ENCODE measurements around the gene ITPRID2. TPM values are rescaled to one million over a fixed set of nuclear protein-coding genes. Genes with fewer than 3 reads are reported as not detected.

The ITPRID2 gene
- 100 to 1,000 TPM; 141 to 323 TPM for total RNA-seq

DNA sequence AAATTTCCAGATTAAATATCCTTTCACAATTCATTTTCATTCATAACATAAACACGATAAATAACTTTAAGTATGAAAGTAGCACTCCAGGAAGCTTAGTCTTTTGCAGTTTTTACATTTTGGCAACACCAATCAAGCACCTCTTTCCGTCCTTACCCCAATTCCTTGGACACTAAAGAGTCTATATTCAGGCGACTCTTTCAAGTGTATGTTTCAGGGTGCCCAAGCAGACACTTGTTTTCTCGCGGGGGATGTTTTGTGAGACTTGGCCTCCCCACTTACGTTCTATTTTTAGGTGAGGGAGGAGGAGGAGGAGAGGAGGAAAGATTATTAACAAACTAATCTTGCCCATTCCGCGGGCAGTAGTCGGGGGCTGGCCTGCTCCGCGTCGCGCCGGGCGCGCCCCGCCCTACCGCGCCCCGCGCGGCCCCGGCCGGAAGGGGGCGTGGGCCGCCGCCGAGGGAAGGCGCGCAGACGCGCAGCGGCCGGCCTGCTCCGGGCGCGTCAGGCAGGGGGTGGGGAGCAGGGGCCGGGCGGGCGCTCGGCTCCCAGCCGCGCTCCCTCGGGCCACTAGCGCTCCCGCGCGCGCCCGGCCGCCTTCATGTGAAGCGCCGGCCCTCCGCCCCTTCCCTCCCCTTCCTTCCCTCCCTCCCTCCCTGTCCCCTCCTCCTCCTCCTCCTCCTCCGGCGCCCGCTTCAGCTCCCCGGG lies at the start of gene ITPRID2:
Gene ITPRID2 (plus strand): TSS at position 473 of the 708 bp plus-strand sequence. CDS start 337 bp downstream, outside the sequence.
- Histone ChIP-seq H3K4me3 (peak within 1 kb of the TSS; percentile 69), H3K27me3 (no peaks in the 10 kb centered on the region), H3K27ac (peak within 1 kb of the TSS; percentile 98), H3K9me3 (no peaks in the 10 kb centered on the region), H3K36me3 (no peaks in the 10 kb centered on the region), H3K4me1 (no peaks in the 10 kb centered on the region), H3K9ac (ENCODE audit: low read depth in 2 of 2, low read length in 2 of 2) (peak within 1 kb of the TSS; percentile 97 to 99)
- DNase-seq, result peak; percentile 87
- intact Hi-C loops (cut with DNase I), result no loop called here
- TF ChIP-seq, protein P1, sequence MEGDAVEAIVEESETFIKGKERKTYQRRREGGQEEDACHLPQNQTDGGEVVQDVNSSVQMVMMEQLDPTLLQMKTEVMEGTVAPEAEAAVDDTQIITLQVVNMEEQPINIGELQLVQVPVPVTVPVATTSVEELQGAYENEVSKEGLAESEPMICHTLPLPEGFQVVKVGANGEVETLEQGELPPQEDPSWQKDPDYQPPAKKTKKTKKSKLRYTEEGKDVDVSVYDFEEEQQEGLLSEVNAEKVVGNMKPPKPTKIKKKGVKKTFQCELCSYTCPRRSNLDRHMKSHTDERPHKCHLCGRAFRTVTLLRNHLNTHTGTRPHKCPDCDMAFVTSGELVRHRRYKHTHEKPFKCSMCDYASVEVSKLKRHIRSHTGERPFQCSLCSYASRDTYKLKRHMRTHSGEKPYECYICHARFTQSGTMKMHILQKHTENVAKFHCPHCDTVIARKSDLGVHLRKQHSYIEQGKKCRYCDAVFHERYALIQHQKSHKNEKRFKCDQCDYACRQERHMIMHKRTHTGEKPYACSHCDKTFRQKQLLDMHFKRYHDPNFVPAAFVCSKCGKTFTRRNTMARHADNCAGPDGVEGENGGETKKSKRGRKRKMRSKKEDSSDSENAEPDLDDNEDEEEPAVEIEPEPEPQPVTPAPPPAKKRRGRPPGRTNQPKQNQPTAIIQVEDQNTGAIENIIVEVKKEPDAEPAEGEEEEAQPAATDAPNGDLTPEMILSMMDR (IDR thresholded peaks at IDR 0.05), result no peak

DNA sequence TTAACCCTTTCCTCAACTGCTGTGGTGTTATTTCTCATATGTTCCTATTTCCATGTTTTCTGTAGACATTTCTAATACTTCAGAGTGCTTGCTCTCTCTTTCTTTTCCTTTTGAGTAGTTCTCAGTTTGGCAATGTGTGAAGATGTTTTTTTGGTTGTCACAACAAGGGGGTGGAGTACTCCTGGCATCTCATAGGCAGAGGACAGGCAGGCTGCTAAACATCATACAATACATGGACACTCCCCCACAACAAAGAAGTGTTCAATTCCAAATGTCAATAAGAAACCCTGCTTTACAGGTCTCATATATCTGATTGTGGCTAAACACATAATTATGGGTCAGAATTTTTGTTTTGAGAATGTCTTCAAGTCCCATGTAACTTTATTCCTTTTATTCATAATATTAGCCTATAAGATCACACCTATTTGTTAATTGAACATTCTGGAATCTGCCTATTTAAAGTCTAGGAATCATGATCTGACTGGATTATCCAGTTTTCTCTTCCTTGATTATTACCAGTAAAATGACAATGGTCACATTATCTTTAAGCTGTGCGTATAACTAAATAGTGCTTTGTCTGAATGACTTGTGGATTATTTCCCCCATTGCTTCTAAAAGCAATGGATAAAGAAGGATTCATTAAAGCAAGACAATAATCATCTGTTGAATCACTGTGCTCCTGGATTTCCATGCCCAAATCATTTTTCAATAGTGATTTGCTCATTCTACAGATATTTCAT lies 46.8 kb upstream of the ITPRID2 start:
- Histone ChIP-seq H3K4me3 (no peak overlapping the region), H3K9me3 (no peaks in the 10 kb centered on the region), H3K36me3 (no peaks in the 10 kb centered on the region), H3K9ac (ENCODE audit: low read depth in 2 of 2, low read length in 2 of 2) (no peak overlapping the region), H3K27ac (no peak overlapping the region), H3K27me3 (no peaks in the 10 kb centered on the region), H3K4me1 (no peaks in the 10 kb centered on the region)
- DNase-seq, result no peak
- TF ChIP-seq, protein P1 (IDR thresholded peaks at IDR 0.05), result no peak
- intact Hi-C loops (cut with DNase I), result no loop called here

DNA sequence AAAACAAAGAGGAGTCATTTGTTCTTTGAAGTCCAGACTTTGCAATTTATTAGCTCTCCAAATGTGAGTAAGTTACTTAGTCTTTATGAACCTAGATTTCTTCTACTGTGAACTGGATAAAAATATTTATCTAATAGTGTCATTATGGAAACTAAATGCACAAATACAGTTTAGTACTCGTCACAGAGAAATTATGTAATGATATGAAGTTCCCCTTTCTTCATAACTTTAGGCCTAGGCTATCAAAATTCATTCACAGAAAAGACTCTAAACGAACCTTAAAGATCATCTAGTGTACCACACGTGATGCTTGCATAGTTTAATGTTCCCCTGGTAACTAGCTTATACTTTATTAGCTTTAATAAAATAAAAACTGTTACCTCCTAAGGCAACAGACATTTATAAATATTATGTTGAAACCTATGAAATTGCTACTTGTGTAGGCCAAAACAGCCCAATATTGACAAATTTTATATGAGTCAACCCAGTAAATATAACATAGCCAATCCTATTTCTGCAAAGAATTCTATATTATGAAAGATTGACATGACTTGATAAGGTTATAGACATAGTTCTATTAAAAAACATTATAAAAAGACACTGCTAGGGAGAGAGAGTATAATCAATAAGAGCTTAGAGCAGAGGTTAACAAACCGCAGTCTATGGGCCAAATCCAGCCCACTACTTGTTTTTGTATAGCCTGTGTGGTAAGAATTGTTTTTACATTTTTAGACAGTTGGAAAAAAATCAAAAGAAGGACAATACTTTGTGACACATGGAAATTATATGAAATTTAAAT lies 44.9 kb upstream of the ITPRID2 start:
- no peak overlapping the region for H3K27ac ChIP-seq

DNA sequence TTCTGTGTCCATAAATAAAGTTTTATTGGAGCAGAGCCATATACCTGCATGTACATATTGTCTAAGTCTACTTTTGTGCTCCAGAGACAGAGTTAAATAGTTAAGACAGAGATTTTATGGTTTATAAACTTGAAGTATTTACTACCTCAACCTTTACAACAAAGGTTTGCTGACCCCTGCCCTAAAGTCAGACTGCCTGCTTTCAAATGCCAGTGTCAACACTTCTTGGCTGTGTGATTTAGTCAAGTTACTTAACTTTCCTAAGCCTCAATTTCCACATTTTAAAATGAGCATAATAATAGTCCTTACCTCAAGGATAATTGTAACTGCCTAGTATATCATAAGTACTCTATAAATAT lies 44.4 kb upstream of the ITPRID2 start:
- TF ChIP-seq, protein P1 (IDR thresholded peaks at IDR 0.05), result no peak
- H3K27me3 ChIP-seq, result no peaks in the 10 kb centered on the region
- H3K9me3 ChIP-seq, result no peaks in the 10 kb centered on the region
- no peak overlapping the region for H3K27ac ChIP-seq
- no peak for DNase-seq
- no peak overlapping the region for H3K9ac ChIP-seq (ENCODE audit: low read depth in 2 of 2, low read length in 2 of 2)
- H3K4me3 ChIP-seq, result no peak overlapping the region
- H3K4me1 ChIP-seq, result no peaks in the 10 kb centered on the region
- intact Hi-C loops (cut with DNase I), result no loop called here
- H3K36me3 ChIP-seq, result no peaks in the 10 kb centered on the region

More for the DNA sequence above, 44.9 kb upstream of the ITPRID2 start:
- H3K4me3 ChIP-seq, result no peak overlapping the region
- TF ChIP-seq, protein P1 (IDR thresholded peaks at IDR 0.05), result no peak
- H3K4me1 ChIP-seq, result no peaks in the 10 kb centered on the region
- H3K27me3 ChIP-seq, result no peaks in the 10 kb centered on the region
- intact Hi-C loops (cut with DNase I), result no loop called here
- DNase-seq, result no peak
- H3K9me3 ChIP-seq, result no peaks in the 10 kb centered on the region
- H3K9ac ChIP-seq (ENCODE audit: low read depth in 2 of 2, low read length in 2 of 2), result no peak overlapping the region
- no peaks in the 10 kb centered on the region for H3K36me3 ChIP-seq

DNA sequence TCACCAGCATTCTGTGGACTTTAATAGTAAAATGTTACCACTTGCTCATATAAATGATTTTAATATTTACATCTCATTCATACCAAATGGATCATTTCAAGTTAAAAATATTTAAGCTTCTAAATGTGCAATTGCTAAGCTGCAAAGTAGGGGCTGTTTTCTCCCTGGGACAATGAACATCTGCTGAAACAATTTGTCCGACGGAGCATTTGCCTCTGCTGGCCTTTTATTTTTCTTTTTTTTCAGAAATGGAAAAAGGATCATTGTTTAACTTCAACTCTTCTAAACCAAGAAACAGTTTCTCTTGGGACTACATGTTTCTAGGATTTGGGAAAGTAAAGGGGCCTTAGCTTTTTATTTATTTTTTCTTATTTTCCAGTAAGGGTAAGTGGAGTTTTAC lies 43.8 kb upstream of the ITPRID2 start:
- Histone ChIP-seq H3K27me3 (no peaks in the 10 kb centered on the region), H3K9me3 (no peaks in the 10 kb centered on the region), H3K27ac (no peak overlapping the region), H3K4me3 (no peak overlapping the region), H3K4me1 (no peaks in the 10 kb centered on the region), H3K36me3 (no peaks in the 10 kb centered on the region), H3K9ac (ENCODE audit: low read depth in 2 of 2, low read length in 2 of 2) (no peak overlapping the region)
- no peak for DNase-seq
- intact Hi-C loops (cut with DNase I), result no loop called here
- TF ChIP-seq, protein P1 (IDR thresholded peaks at IDR 0.05), result no peak
